Activated CD8-positive, alpha-beta T cell treated with anti-CD3 and anti-CD28 coated beads for 36 hours (primary cell): Measurements from ENCODE around the gene KDELR1. TPM values are rescaled to one million over a fixed set of nuclear protein-coding genes. Genes with fewer than 3 reads are reported as not detected.

Source experiments
- ATAC-seq: fragments of 200-7000 bp; cut with Tn5 transposase; one replicate; pipeline ENCODE4 v1.10.0; 2021; ENCODE audit warnings: mild to moderate bottlenecking, moderate library complexity
- CTCF ChIA-PET: fragments of 350-600 bp; sonication (Branson Sonifier 250); formaldehyde crosslinking; loops from one replicate; lab custom pipeline; 2021; ENCODE audit warnings: antibody characterized with exemption; lab: Charles Lee
- POLR2A ChIA-PET: fragments of 350-600 bp; sonication (Branson Sonifier 250); formaldehyde crosslinking; loops from one replicate; lab custom pipeline; 2021; ENCODE audit warnings: antibody characterized with exemption; lab: Charles Lee
- DNase-seq: peaks from one replicate; pipeline ENCODE4 v3.0.0-alpha.2; 2020
- H3K27ac Mint-ChIP-seq: one replicate; pipeline ENCODE4 v1.8.0; 2021; ENCODE audit warnings: mild to moderate bottlenecking, mixed read lengths
- H3K27me3 Mint-ChIP-seq: one replicate; pipeline ENCODE4 v1.8.0; 2021; ENCODE audit warnings: mixed read lengths
- H3K36me3 Mint-ChIP-seq: one replicate; pipeline ENCODE4 v1.8.0; 2021; ENCODE audit warnings: low read depth, mixed read lengths
- H3K4me1 Mint-ChIP-seq: one replicate; pipeline ENCODE4 v1.8.0; 2021; ENCODE audit warnings: low read depth, mixed read lengths
- H3K4me3 Mint-ChIP-seq: one replicate; pipeline ENCODE4 v1.8.0; 2021; ENCODE audit warnings: mild to moderate bottlenecking, moderate library complexity, mixed read lengths
- H3K9me3 Mint-ChIP-seq: one replicate; pipeline ENCODE4 v1.8.0; 2021; ENCODE audit warnings: mixed read lengths
- CTCF ChIP-seq: fragments of 200-600 bp; IDR thresholded peaks from one replicate; pipeline ENCODE4 v1.8.0; 2022; ENCODE audit warnings: antibody characterized with exemption, mild to moderate bottlenecking
- intact Hi-C: fragments of 100-400 bp; cut with micrococcal nuclease; formaldehyde crosslinking; loops from one replicate; pipeline ENCODE4 v1.10.0; 2022
- total RNA-seq, 2 experiments: library from RNA; stranded (reverse); gene quantifications; one replicate each; pipeline ENCODE4 v1.2.3, GENCODE V29; 2021

KDELR1 gene
- total RNA-seq, 2 experiments from 2014 or later = 66.3 to 66.7 TPM

GRCh38 chr19:48350856-48351255 is 40.5 kb downstream of the KDELR1 start:
- Mint-ChIP-seq H3K36me3 (peaks cover 1% of the 10 kb centered on the region), H3K4me3 (no peak overlapping the region), H3K9me3 (no peaks in the 10 kb centered on the region), H3K27ac (no peak overlapping the region), H3K4me1 (peaks cover 7% of the 10 kb centered on the region), H3K27me3 (no peaks in the 10 kb centered on the region)
- CTCF ChIA-PET = interaction anchor here (0.5 to 2.6 kb wide), 14 partner anchors 9 to 258 kb away, joined by 3 to 9 read pairs (median 4); partner anchors contain the start of genes GRIN2D, SYNGR4 and TMEM143
- ATAC-seq (no peak), DNase-seq (no peak)
- TF ChIP-seq CTCF = no peak
- POLR2A ChIA-PET = interaction anchor here (1.0 to 1.4 kb wide), 2 partner anchors 10 to 90 kb away, joined by 3 read pairs; no protein-coding TSS in a partner anchor
- intact Hi-C loops = no loop called here

- Mint-ChIP-seq H3K4me3 (no peak overlapping the region), H3K27ac (no peak overlapping the region), H3K9me3 (no peaks in the 10 kb centered on the region), H3K27me3 (no peaks in the 10 kb centered on the region), H3K36me3 (peaks cover 1% of the 10 kb centered on the region), H3K4me1 (peaks cover 7% of the 10 kb centered on the region)
- CTCF ChIA-PET = no interaction called here
- ATAC-seq (no peak), DNase-seq (no peak)
- intact Hi-C loops = no loop called here
- TF ChIP-seq CTCF = no peak
- POLR2A ChIA-PET = no interaction called here
Observed at GRCh38 chr19:48348737-48349136, 42.6 kb downstream of the KDELR1 start.

GRCh38 chr19:48348045-48348444 is 43.3 kb downstream of the KDELR1 start:
- Mint-ChIP-seq H3K27me3 (no peaks in the 10 kb centered on the region), H3K36me3 (peaks cover 1% of the 10 kb centered on the region), H3K4me3 (no peak overlapping the region), H3K27ac (no peak overlapping the region), H3K9me3 (no peaks in the 10 kb centered on the region), H3K4me1 (peaks cover 7% of the 10 kb centered on the region)
- intact Hi-C loops = no loop called here
- ATAC-seq (no peak), DNase-seq (no peak)
- no peak for TF ChIP-seq CTCF
- CTCF ChIA-PET = no interaction called here
- POLR2A ChIA-PET = interaction anchor here (2.4 kb wide), 1 partner anchor 13 kb away, joined by 6 read pairs; no protein-coding TSS in a partner anchor

GRCh38 chr19:48346191-48346590 is 45.2 kb downstream of the KDELR1 start:
- Mint-ChIP-seq H3K27ac (no peak overlapping the region), H3K4me3 (no peak overlapping the region), H3K9me3 (no peaks in the 10 kb centered on the region), H3K27me3 (no peaks in the 10 kb centered on the region), H3K4me1 (peaks cover 3% of the 10 kb centered on the region), H3K36me3 (peaks cover 1% of the 10 kb centered on the region)
- ATAC-seq (no peak), DNase-seq (no peak)
- ChIA-PET CTCF (interaction anchor here (0.7 kb wide), 1 partner anchor 13 kb away, joined by 3 read pairs; no protein-coding TSS in a partner anchor), POLR2A (interaction anchor here (2.4 kb wide), 1 partner anchor 11 kb away, joined by 6 read pairs; no protein-coding TSS in a partner anchor)
- intact Hi-C loops = no loop called here
- no peak for TF ChIP-seq CTCF

- no peak overlapping the region for H3K27ac Mint-ChIP-seq
- TF ChIP-seq CTCF = no peak
- no peaks in the 10 kb centered on the region for H3K4me1 Mint-ChIP-seq
- intact Hi-C loops = no loop called here
- POLR2A ChIA-PET = no interaction called here
- no peaks in the 10 kb centered on the region for H3K9me3 Mint-ChIP-seq
- CTCF ChIA-PET = interaction anchor here (0.9 kb wide), 1 partner anchor 47 kb away, joined by 4 read pairs; the partner anchor contains the start of gene KDELR1
- no peak for DNase-seq
- ATAC-seq = peak; percentile 37
- no peak overlapping the region for H3K4me3 Mint-ChIP-seq
- H3K36me3 Mint-ChIP-seq = no peaks in the 10 kb centered on the region
- no peaks in the 10 kb centered on the region for H3K27me3 Mint-ChIP-seq
Observed at GRCh38 chr19:48344892-48345291, 46.5 kb downstream of the KDELR1 start.
